Fibroblast of peridontal ligament (primary cell): ENCODE data around the gene COL13A1.
A peak's percentile ranks its signal among the peaks of the same experiment; 100 is the strongest.

Source experiments
- DNase-seq: peaks from one replicate; pipeline ENCODE4 v3.0.0-alpha.2; 2010; ENCODE audit errors: extremely low read depth

COL13A1 gene

DNA sequence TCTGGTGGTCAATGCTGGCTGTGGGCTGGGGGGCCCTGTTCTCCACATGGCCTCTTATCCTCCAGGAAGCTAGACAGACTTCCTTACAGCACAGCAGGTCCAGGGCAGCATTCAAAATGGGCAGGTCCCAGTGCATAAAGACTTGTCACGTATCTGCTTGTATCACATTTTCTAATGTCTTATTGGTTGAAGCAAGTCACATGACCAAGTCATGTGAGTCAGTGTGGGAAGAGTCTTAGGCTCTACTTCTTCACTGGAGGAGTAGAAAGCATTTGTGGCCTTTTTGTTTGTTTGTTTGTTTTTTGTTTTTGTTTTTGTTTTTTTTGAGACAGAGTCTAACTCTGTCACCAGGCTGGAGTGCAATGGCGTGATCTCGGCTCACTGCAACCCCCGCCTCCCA lies 104.7 kb downstream of the COL13A1 start:
- DNase-seq = no peak

DNA sequence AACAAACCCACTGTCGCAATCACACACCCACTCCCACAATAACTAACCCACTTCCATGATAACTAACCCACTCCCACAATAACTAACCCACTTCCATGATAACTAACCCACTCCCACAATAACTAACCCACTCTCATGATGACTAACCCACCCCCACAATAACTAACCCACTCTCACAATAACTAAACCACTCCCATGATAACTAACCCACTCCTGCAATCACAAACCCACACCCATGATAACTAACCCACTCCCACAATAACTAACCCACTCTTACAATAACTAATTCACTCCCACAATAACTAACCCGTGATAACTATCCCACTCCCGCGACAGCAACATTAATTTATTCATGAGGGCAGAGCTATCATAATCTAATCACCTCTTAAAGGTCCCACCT lies 105.8 kb downstream of the COL13A1 start:
- DNase-seq = no peak

GRCh38 chr10:69908124-69908523 lies 106.4 kb downstream of the COL13A1 start:
- no peak for DNase-seq

DNA sequence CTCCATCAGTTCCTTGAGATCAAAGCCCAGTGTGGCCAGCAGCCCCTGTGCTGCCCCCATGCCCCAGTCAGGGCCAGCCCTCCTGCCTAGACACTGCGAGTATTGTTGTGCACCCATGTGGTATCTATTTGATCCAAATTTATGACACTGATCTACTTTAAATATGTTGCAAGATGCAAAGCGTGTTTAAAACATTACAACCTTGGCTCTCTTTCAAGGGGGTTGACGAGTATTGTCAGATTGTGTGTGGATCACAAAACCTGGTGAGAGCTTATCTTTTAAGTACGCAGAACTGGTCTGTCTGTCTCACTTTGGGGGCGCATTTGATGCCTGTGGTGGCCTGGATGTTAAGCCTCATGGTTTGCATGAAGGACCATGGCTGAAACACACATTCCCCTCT lies 108.9 kb downstream of the COL13A1 start:
- DNase-seq = no peak

- peak; percentile 36 for DNase-seq
Observed at GRCh38 chr10:69911613-69912528, 110.2 kb downstream of the COL13A1 start.

GRCh38 chr10:69912589-69912988 lies 110.9 kb downstream of the COL13A1 start:
- DNase-seq = no peak

- no peak for DNase-seq
Observed at GRCh38 chr10:69913606-69914382, 112.1 kb downstream of the COL13A1 start.

- DNase-seq = peak; percentile 74
Observed at GRCh38 chr10:69914398-69915214, 112.9 kb downstream of the COL13A1 start.

DNA sequence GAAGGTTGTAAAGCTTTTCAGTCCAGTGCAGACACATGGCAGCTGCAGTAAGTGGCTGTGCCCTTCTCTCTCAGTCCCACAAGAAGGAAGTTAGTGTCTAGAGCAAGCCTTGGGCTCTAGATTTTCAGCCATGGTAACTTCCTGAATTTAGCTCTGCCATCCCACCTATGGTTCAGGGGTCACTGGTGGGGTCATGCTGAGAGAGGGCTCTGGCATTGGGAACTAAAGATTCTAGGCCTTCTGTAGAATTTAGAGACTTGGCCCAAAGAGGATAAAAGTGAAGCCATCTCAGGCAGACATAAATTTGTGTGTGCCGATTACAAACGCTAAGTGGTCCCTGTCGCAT lies 113.5 kb downstream of the COL13A1 start:
- DNase-seq = no peak

GRCh38 chr10:69916118-69916517 lies 114.4 kb downstream of the COL13A1 start:
- no peak for DNase-seq

GRCh38 chr10:69918036-69918435 lies 116.3 kb downstream of the COL13A1 start:
- no peak for DNase-seq

DNA sequence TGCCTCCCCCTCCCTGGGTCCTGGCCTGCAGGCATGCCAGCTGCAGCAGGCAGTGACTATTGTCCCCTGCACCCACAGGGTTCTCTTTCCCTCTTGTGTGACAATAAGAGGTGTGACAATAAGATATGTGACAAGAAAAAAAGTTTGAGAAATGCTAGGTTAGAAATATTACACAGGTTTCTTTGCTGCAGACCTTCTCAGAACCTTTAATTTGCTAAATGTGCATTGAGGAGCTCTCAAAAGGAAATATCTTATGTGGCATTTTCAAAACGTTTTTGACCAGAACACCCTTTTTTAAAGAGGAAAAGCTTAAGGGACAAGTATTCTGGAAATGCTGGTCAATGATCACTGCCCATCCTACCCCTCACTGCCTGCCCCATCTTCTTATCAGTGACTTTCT lies 117.5 kb downstream of the COL13A1 start:
- no peak for DNase-seq

DNA sequence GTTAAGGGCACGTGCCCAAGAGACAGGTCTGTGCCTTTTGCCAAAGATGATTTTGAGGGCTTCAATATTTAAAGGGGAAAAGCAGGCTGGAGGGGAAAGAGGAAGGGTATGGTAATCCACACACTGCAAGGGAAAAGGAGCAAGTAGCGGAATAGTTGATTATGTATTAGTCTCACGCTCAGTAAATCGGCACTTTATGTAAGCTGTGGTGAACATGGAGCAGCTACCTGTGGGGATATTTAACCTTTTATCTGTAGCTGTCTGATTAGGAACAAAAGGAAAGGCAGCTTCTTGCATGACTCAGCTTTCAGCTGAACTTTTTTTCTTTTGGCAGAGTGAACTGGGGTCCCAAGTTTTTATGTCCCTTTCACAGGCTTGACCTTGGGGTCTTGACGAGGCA lies 123.4 kb downstream of the COL13A1 start:
- DNase-seq = no peak

GRCh38 chr10:69928339-69928738 lies 126.6 kb downstream of the COL13A1 start:
- DNase-seq = no peak

- DNase-seq = no peak
Observed at GRCh38 chr10:69929575-69929974, 127.9 kb downstream of the COL13A1 start.

DNA sequence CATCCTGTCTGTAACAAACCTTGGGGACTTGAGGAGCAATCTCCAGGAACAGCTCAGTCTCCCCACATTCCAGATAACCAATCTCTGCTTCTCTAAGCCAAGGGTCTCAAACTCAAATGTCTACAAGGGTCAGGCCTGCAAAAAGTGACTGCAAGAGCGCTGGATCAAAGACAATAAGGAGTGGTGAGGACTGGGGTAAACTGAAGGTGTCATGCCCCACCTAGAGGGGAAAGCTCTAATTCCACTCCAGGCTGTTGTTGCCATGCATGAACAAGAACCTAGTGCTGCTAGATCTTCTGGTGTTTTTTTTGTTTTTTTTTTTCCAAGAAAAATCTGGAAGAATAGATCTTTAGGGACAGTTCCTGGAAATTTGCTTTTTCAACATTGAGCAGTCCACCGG lies 133.1 kb downstream of the COL13A1 start:
- DNase-seq = no peak

DNA sequence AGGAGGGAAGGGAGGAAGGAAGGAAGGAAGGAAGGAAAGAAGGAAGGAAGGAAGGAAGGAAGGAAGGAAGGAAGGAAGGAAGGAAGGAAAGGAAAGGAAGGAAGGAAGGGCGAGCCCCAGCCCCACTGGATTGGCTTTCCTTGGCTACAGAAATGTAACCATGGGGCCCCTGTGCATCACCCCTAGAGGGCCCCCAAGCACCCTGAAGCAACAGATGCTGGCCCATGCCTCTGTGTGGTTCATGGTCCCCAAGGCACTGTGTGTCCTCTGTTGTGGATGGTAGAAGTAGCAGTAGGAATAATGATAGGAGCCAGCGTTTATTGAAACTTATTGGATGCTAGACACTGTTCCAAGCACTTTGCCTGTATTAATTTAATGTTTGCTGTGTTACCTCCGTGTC lies 134.4 kb downstream of the COL13A1 start:
- peak; percentile 35 for DNase-seq

- DNase-seq = no peak
Observed at GRCh38 chr10:69938541-69938991, 136.9 kb downstream of the COL13A1 start.

DNA sequence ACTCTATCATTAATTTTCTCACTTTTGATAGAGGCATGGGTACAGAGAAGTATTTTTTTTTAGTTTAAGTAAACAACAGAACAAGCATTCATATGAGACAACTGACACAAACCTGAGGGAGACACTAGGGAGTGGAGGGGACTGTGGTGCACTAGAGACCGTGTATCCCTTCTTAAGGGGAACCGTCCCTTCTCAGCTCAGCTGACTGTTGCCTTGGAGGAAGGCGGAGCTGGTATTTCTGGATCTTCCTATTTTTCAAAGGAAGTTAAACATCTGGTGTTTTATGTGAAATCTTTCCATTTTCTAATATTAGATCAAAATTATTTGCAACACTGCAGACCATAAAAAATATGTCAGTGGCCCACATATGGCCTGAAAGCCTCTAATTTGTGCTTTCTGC lies 137.4 kb downstream of the COL13A1 start:
- no peak for DNase-seq

GRCh38 chr10:69939481-69939880 lies 137.8 kb downstream of the COL13A1 start:
- DNase-seq = no peak

GRCh38 chr10:69941730-69942129 lies 140.0 kb downstream of the COL13A1 start:
- DNase-seq = no peak

DNA sequence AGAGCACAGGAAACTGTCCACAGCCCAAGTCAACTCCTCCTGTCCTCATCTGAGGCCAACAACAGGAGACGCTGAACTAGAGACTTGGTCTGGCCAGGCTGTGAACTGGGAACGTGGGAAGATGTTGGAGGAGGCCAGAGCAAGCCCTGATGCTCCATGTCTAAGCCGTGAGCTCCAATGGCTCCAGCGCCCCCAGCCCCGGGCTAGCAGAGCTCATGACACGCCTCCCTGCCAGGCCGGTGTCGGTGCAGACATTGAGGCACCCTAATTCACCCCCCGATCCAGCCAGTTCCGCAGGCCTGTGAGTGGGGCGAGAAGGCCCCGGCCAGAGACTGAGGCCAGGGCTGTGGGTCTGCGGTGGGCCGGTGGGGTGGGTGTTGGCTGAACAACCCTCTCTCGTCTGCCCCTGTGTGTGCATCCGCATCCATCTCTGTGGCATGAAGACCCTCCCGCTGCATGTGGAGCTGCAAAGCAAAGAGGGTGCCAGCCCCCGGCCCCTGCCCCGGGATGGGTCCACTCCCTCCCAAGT lies 141.7 kb downstream of the COL13A1 start:
- DNase-seq = no peak
